HUDEP-2 (cell line): ENCODE measurements around the gene HEY2.
"Not testable (repeated sequence)": the region's sequence is repeated elsewhere in the genome, so short reads cannot be mapped to it uniquely, and the experiment has no call there.

Experiments used
- DNase-seq, 76 experiments: peaks; one replicate each; lab custom pipeline; 2025; ENCODE audit not compliant: unreplicated experiment in 76 of 76; lab: John Stamatoyannopoulos, UW

The HEY2 gene

GRCh38 chr6:125764121-125764671, 14.8 kb downstream of the HEY2 start:
- DNase-seq, result no peak

DNA sequence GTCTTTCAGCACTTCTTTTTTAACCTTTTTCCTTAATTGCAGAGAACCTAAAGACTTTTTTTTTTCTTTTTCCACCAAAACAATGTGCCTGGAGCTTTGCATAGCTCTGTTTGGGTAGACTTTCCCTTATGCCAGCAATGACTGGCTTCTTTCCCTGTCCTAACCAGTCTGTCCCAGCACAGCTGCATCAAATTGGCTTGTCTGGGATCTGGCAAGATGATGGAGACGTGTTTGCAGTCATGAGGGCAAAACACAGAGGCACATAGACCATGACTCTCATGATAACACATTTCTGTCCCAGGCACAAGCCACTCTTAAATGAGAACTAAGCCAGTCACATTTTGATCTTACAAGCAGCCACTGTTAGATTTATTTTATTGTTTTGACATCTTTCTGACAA, 16.5 kb downstream of the HEY2 start:
- no peak for DNase-seq

DNA sequence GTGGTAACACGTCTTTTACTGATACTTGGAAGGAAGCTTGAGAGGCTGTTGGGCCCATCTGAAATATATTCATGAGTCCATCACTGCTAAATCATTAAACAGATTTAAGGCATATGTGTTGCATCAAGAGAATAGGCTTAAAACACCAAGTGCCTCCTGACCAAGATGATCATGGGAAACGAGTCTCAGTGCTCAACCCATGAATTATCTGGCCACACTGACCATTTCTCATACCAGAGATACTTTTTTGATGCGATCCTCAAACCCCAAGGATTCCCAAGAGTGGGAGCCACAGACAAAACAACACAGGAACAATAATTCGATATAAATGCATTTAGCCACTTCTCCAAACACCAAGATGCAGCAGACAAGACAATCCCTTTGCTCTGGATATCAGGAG, 17.2 kb downstream of the HEY2 start:
- DNase-seq, result no peak

DNA sequence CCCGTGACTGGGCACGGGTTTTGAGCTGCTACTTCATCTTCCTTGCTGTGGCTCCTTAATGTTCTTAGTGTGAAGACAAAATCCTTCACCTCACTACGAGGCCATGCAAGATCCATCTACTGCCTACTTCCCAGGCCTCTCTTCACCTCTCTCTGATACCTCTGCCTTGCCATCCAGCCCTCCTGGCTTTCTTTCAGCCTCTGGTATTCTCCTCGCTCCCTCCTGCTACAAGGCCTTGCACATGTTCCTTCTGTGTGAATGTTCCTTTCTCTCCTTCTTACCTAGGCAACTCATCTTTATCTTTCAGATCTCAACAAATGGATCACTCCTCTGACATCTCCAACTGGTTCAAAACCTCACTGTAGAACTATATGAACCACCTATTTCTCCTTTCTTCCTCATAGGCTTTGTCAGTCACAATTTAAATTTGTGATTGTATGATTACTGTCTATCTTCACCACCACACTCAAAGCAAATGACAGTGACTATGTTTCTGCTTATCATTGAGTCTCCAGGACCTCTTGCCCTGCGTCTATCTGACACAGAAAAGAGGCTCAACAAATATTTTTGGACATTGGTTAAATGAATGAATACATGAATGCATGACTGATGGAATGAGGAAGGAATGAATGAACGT, 19.8 kb downstream of the HEY2 start:
- no peak for DNase-seq

DNA sequence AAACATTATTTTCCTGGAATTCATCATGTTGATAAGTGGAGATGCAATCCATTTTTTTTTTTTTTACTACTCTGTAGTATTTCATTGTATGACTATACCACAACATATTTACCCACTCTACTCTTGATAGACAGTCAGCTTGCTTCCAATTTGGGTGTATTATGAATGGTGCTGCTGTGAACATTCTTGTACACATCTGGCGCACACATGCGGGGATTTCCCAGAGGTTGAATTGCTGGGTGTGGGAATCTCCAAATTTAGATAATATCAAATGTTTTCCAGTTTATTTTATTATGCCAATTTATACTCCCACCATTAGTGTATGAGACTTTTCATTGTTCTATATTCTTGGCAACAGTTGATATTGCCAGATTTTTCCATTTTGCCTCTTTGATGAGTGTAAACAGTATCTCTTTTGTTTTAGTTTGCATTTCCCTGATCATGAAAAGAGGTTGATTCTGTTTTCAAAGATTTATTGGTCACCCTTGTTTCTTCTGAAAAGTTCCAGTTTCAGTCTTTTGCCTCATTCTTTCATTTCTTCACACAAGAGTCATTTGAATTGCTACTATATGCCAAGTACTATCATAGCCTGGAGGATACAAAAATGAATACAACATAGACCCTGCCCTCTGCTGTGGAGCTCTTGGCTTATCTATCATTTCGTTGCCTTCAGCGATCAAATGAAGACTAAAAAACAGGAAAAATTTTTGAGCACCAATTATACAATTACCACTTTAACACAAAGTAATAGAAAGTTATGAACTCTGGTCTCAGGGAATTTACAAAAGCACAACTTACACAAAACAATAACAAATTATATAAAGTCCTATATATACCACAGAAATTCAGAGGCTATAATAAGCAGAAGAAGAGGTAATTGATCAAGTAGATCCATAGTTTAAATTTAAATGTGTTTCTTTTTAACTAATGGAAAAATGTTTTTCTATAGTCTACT, 24.2 kb downstream of the HEY2 start:
- no peak for DNase-seq

DNA sequence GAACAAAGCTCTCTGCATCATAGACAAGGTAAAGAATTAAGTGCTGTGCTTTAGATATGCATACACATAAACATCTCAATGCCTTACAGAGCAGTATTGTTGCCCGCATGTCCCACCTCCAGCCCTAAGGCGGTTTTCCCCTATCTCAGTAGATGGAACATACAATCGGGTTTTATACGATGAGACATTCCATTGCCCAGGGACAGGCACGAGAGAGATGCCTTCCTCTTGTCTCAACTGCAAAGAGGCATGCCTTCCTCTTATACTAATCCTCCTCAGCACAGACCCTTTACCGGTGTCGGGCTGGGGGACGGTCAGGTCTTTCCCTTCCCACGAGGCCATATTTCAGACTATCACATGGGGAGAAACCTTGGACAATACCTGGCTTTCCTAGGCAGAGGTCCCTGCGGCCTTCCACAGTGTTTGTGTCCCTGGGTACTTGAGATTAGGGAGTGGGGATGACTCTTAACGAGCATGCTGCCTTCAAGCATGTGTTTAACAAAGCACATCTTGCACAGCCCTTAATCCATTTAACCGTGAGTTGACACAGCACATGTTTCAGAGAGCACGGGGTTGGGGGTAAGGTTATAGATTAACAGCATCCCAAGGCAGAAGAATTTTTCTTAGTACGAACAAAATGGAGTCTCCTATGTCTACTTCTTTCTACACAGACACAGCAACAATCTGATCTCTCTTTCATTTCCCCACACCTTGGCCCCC, 26.8 kb downstream of the HEY2 start:
- DNase-seq, result not testable (repeated sequence)

DNA sequence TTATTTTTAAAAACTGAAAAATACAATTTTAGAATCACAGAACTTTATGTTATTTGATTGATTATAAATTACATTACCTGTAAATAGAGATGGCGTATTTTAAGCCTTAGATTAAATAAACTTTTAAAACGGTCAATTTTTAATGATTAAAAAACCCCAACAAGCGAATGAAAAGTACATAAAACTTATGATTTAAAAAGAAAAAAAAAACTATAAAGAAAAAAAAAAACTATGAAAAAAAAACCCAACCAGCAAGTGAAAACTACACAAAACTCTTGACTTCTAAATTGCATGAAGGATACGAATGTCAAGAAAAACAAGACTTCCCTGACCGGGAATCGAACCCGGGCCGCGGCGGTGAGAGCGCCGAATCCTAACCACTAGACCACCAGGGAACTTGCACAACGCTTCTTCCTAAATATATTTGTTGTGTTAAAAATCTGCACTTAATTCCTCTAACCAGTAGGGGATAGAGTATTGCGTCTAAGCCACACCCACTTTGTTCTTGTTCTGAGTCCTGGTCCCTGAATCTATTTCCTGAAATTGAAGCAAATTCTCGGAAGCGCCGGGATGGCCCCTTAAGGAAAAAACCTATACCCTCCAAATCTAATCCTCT, 30.6 kb downstream of the HEY2 start:
- DNase-seq, result peak; percentile 32 to 99 (median 91)

GRCh38 chr6:125780540-125781313, 31.3 kb downstream of the HEY2 start:
- peak in 73 of 76 experiments; percentile 10 to 91 (median 64) for DNase-seq

DNA sequence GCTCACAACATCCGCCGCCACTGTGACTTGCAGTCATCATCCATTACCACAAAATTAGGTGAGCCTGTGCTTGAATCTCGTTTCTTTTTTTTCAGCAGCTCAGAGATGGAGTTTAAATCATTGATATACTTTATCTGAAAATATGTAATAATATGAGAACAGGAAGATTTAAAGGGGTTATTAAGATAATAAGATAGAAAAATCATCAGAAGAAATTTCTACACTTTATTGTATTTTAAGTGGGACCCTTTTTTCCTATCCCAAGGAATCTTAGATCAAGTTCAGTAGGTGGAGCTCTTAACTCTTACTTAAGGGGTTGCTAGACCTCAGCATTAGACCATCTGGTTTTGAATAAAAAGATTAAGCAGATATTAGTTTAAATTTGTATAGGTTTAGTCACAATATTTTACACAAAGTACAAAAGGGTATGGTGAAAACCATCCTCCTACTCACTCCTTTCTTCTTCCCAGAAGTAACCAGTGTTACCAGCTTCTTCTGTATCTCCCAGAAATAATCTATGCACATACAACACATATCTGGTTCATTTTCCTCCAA, 32.0 kb downstream of the HEY2 start:
- peak in 23 of 76 experiments; percentile 26 to 81 (median 55) for DNase-seq

DNA sequence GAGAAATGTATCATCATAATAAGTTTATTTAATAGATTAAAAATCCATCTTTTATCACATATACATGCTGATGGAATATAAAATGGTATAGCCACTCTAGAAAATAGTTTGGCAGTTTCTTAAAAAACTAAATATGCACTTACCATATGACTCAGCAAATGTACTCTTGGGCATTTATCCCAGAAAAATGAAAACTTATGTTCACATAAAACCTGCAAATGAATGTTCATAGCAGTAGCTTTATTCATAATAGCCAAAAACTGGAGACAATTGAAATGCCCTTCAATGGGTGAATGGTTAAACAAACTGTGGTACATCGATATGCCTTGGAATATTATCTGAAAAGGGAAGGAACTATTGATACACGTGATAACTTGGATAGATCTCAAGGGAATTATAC, 34.9 kb downstream of the HEY2 start:
- peak in 1 of 76 experiments; percentile 6 for DNase-seq

GRCh38 chr6:125787791-125788190, 38.4 kb downstream of the HEY2 start:
- DNase-seq, result peak in 7 of 76 experiments; percentile 7 to 26 (median 15)

- DNase-seq, result peak in 9 of 76 experiments; percentile 6 to 70 (median 41)
Measured at GRCh38 chr6:125789167-125789566, 39.7 kb downstream of the HEY2 start.

DNA sequence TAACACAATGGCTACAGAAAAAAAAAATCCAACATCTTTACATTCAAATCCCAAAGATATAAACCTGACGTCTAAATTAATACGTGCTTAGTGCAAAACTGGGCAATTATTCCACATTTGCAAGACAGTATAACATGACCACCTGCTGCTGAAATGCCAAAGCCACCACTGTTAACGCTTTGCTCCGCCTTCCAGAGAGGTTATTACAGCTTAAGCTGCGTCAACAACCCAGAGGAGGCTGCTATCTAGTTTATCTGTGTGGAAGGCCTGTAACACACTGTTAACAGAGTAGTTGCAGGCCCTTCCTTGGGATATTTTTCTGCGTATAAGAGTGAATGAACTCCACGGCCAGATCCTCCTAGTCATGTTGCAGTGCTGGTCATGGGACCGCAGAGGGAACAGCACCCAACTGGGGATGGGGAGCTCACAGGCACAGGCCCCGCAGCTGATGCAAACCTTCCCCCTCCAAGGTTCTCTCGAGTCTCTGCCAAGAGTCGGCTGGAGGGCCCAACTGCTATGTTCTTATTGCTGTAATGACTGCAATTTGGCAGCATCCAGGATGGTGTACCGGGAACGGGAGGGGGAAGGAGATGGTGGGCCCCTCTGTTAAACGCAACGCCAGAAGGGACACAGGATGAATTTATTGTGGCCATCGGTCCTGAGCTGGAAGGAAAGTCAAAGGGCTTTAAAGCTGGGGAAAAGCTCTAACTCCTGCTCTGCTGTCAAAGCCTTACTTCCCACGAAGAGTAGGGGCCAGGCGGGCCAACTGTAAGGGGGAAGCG, 40.3 kb downstream of the HEY2 start:
- DNase-seq, result peak; percentile 53 to 95 (median 76)

DNA sequence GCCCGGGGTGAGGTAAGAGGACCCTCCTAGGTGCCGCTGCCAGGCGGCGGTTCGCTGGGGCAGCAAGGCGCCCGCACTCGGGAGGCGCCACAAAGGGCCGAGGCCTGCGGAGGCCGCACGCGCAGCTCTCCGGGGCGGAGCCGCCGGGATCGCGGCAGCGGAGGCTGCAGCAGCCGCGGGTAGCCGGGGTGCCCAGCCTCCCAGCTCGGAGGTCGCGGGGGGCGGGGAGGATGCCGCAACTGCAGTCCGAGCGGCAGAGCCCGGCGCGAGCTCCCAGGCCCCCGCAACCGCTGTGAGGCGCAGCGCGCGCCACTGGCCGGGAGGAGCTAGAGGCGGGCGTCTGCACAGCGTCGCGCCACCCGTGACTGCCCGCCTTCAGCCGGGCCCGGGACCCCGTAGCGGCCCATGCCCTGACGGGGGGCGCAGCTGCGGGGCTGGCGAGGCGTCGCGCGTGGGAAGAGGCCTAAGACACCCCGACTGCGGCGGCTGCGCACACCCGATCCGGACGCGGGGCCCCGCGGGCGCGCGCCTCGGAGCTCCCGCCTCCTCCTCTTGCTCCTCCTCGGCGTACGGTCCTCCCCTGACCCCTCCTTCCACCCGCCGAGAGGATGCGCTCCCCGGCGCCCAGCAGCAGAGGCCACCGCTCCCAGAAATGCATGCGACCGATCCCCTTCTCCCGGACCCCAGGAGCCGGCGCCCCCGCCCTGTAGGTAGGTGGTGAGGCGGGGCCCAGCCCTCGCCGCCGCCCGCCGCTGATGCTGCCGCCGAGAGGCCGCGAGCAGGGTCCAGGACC, 41.1 kb downstream of the HEY2 start, which contains the start of gene NCOA7:
TSS of gene NCOA7 (plus strand) at position 603 of the 793 bp plus-strand sequence. CDS start 24,395 bp downstream, outside the sequence.
- DNase-seq, result peak in 72 of 76 experiments; percentile 25 to 96 (median 71)

DNA sequence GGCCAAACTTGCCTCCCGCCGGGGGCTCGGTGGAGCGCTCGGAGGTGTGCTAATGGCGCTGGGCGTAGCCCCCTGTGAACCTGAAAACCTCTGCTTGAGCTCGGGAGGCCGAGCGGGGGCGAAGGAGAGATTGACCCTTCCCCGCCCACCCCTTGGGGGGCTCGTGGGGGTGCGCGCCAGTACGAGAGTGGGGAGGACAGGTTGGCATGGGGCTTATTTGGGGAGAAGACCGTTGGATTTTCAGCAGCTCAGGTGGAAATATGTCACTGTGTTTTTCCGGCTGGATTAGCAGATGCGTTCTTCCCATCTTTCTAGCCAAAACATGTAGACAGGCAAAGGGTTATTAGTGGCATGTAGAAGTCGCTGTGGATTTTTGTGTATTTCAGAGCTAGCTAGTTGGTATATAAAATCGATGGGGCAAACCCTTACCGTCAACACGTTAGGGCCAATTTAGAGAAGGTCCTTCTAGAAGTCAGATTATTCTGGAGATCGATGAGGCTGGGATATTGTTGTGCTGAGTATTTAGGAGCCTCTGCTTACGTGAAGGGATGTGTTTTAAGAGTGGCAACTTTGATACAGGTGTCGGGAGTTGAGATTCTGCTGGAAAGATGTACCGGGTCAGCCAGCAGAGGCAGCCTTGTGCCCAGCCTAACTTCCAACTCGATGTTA, 41.9 kb downstream of the HEY2 start:
- peak in 38 of 76 experiments; percentile 13 to 61 (median 34) for DNase-seq

- DNase-seq, result peak in 1 of 76 experiments; percentile 14
Measured at GRCh38 chr6:125791820-125792165, 42.4 kb downstream of the HEY2 start.

GRCh38 chr6:125792172-125792571, 42.7 kb downstream of the HEY2 start:
- DNase-seq, result no peak
